Esophagus squamous epithelium (tissue), 5 donors: ENCODE data around the gene GRAMD1C. TPM values are rescaled to one million over a fixed set of nuclear protein-coding genes. Genes with fewer than 3 reads are reported as not detected.

ENCODE experiments used
- DNase-seq: peaks from one replicate; lab custom pipeline; 2025; lab: John Stamatoyannopoulos, UW
- H3K27ac ChIP-seq, 4 donors: fragments of 200-600 bp; sonication (generic); one replicate each; pipeline ENCODE4 v1.5.1; 2016 to 2019; ENCODE audit warnings: mild to moderate bottlenecking in 1 of 4
- H3K27me3 ChIP-seq, 4 donors: fragments of 200-600 bp; sonication (generic); 1 replicate in 3 of 4; 2 replicates in 1 of 4; pipeline versions ENCODE4 v1.5.1 to v1.6.0; 2017 to 2021; ENCODE audit warnings: antibody characterized with exemption in 1 of 4
- H3K36me3 ChIP-seq, 3 donors: fragments of 200-600 bp; sonication (generic); one replicate each; pipeline ENCODE4 v1.5.1; 2016 to 2019
- H3K4me1 ChIP-seq, 3 donors: fragments of 200-600 bp; sonication (generic); one replicate each; pipeline ENCODE4 v1.5.1; 2017 to 2019
- H3K4me3 ChIP-seq, 4 donors: fragments of 200-600 bp; sonication (generic); 1 replicate in 3 of 4; 2 replicates in 1 of 4; pipeline ENCODE4 v1.5.1; 2016 to 2019; ENCODE audit warnings: mild to moderate bottlenecking in 2 of 4, moderate library complexity in 1 of 4
- H3K9me3 ChIP-seq, 3 donors: fragments of 200-600 bp; sonication (generic); one replicate each; pipeline ENCODE4 v1.5.1; 2016 to 2019
- POLR2A ChIP-seq, 4 donors: fragments of 450-650 bp; IDR thresholded peaks; one replicate each; pipeline ENCODE4 v1.6.1; 2017; ENCODE audit warnings: antibody characterized with exemption in 4 of 4, mild to moderate bottlenecking in 4 of 4, moderate library complexity in 3 of 4
- WGBS, 2 donors: methylation state at CpG; one replicate each; pipeline ENCODE4 v1.1.5; 2018; 5-methylcytosine and 5-hydroxymethylcytosine counted together
- intact Hi-C: fragments of 100-400 bp; cut with DNase I; formaldehyde crosslinking; loops from one replicate; pipeline ENCODE4 v1.15.0; 2022
- total RNA-seq, 4 donors: library from RNA; depleted of rRNA; stranded (reverse); fragments of >200 nt; gene quantifications; one replicate each; pipeline ENCODE4 v1.1.0, GENCODE V29; 2016
- TF ChIP-seq, protein P1 (sequence below), 6 experiments: fragments of 450-650 bp in 4 of 6; fragments of 200-600 bp in 2 of 6; sonication (generic) in 2 of 6; IDR thresholded peaks; one replicate each; pipeline ENCODE4 v1.5.1; 2016 to 2019; ENCODE audit warnings: antibody characterized with exemption in 6 of 6, mild to moderate bottlenecking in 4 of 6, moderate library complexity in 4 of 6
- donor health status: DM: yes; HTN: yes; CAD: no.

The GRAMD1C gene
- total RNA-seq, 4 donors from 2014 or later: 4.4 to 12.6 (median 6.6) TPM

DNA sequence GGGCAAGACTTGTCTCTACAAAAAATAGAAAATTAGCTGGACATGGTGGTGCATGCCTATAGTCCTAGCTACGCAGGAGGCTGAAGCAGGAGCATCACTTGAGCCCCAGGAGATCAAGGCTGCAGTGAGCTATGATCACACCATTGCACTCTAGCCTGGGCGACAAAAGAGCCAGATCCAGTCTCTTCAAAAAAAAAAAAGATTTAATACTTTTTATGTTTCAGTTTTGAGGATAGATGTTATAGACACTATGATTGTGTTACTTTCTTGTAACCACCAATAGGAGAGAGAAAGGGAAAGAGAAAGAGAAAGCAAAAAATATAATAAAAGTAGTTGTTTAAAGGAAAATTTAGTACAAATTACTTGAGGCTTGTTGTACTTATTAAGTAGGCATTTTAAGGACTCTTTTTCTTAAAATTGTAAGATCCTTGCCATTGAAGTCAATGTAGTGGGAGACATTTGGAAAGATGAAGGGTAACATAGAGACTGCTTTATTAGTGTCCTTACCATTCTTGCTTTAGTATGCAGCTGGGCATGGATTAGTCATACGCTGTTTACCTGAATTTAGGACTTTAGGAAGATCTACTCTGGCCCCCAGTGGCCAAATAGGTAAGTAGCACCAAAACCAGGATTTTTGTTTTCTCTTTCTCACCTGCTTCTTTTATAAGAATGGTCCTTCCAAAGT, 74.1 kb downstream of the GRAMD1C start:
- Histone ChIP-seq H3K4me1 (peaks cover 0 to 9% (median 0%) of the 10 kb centered on the region in 3 donors), H3K27ac (peak overlapping the region in 1 of 4 donors; percentile 36), H3K27me3 (no peaks in the 10 kb centered on the region), H3K4me3 (no peak overlapping the region), H3K36me3 (peaks cover 0 to 16% (median 0%) of the 10 kb centered on the region in 3 donors), H3K9me3 (no peaks in the 10 kb centered on the region)
- no peak for DNase-seq
- TF ChIP-seq POLR2A (IDR thresholded peaks at IDR 0.05): no peak
- TF ChIP-seq, protein P1, sequence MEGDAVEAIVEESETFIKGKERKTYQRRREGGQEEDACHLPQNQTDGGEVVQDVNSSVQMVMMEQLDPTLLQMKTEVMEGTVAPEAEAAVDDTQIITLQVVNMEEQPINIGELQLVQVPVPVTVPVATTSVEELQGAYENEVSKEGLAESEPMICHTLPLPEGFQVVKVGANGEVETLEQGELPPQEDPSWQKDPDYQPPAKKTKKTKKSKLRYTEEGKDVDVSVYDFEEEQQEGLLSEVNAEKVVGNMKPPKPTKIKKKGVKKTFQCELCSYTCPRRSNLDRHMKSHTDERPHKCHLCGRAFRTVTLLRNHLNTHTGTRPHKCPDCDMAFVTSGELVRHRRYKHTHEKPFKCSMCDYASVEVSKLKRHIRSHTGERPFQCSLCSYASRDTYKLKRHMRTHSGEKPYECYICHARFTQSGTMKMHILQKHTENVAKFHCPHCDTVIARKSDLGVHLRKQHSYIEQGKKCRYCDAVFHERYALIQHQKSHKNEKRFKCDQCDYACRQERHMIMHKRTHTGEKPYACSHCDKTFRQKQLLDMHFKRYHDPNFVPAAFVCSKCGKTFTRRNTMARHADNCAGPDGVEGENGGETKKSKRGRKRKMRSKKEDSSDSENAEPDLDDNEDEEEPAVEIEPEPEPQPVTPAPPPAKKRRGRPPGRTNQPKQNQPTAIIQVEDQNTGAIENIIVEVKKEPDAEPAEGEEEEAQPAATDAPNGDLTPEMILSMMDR (IDR thresholded peaks at IDR 0.05): peak; percentile 35 to 86 (median 74)
- intact Hi-C loops: loop anchor here (5.0 to 10.0 kb wide), 2 partner anchors 70 to 188 kb away; no protein-coding TSS in a partner anchor
- WGBS, 2 donors: 37 to 46% methylated on average over 3 of the region's 3 CpGs

- Histone ChIP-seq H3K36me3 (peaks cover 0 to 16% (median 0%) of the 10 kb centered on the region in 3 donors), H3K27me3 (no peaks in the 10 kb centered on the region), H3K27ac (no peak overlapping the region), H3K9me3 (no peaks in the 10 kb centered on the region), H3K4me1 (peaks cover 0 to 9% (median 0%) of the 10 kb centered on the region in 3 donors), H3K4me3 (no peak overlapping the region)
- no peak for DNase-seq
- intact Hi-C loops: loop anchor here (5.0 to 10.0 kb wide), 2 partner anchors 72 to 190 kb away; no protein-coding TSS in a partner anchor
- TF ChIP-seq POLR2A (IDR thresholded peaks at IDR 0.05): no peak
- TF ChIP-seq, protein P1 (IDR thresholded peaks at IDR 0.05): no peak
- 64 to 65% methylated on average over 2 of the region's 2 CpGs for WGBS, 2 donors
Measured at GRCh38 chr3:113914646-113915045, 76.1 kb downstream of the GRAMD1C start.

- H3K4me1 ChIP-seq: no peaks in the 10 kb centered on the region
- DNase-seq: no peak
- H3K27me3 ChIP-seq: no peaks in the 10 kb centered on the region
- WGBS, 2 donors: 73 to 100% methylated on average over 1 to 4 of the region's 5 CpGs
- intact Hi-C loops: no loop called here
- peaks cover 0 to 12% (median 8%) of the 10 kb centered on the region in 3 donors for H3K9me3 ChIP-seq
- H3K27ac ChIP-seq: no peak overlapping the region
- H3K36me3 ChIP-seq: peaks cover 0 to 35% (median 0%) of the 10 kb centered on the region in 3 donors
- H3K4me3 ChIP-seq: no peak overlapping the region
- TF ChIP-seq, protein P1 (IDR thresholded peaks at IDR 0.05): no peak
- TF ChIP-seq POLR2A (IDR thresholded peaks at IDR 0.05): no peak
Measured at GRCh38 chr3:113927556-113927955, 89.0 kb downstream of the GRAMD1C start.

DNA sequence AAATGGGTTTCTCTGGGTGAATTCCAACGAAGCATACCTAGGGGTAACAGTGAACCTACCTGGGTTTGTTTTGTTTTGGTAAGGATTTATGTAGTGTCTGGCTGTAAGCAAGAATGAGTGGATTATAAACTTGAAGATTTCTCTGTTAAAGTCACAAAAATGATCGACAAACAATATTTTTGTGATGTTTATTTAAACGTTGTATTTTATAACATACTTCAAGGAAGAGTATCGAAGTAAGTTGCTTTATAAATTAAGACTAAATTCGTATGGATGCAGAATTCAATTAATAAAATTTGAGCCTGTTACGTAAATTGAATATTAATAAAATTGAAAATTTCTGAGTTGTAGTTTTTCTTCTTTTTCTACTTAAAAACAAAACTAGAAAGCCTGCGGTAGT, 108.2 kb downstream of the GRAMD1C start:
- Histone ChIP-seq H3K27me3 (no peaks in the 10 kb centered on the region), H3K4me1 (peaks cover 0 to 19% (median 2%) of the 10 kb centered on the region in 3 donors), H3K36me3 (peaks cover 0 to 21% (median 0%) of the 10 kb centered on the region in 3 donors), H3K4me3 (peak overlapping the region; percentile 70 to 90 (median 86)), H3K9me3 (no peaks in the 10 kb centered on the region), H3K27ac (peak overlapping the region in 2 of 4 donors; percentile 58 to 77)
- intact Hi-C loops: no loop called here
- no peak for TF ChIP-seq POLR2A (IDR thresholded peaks at IDR 0.05)
- TF ChIP-seq, protein P1 (IDR thresholded peaks at IDR 0.05): no peak
- no peak for DNase-seq
- WGBS, 2 donors: 74 to 77% methylated on average over 7 of the region's 7 CpGs

DNA sequence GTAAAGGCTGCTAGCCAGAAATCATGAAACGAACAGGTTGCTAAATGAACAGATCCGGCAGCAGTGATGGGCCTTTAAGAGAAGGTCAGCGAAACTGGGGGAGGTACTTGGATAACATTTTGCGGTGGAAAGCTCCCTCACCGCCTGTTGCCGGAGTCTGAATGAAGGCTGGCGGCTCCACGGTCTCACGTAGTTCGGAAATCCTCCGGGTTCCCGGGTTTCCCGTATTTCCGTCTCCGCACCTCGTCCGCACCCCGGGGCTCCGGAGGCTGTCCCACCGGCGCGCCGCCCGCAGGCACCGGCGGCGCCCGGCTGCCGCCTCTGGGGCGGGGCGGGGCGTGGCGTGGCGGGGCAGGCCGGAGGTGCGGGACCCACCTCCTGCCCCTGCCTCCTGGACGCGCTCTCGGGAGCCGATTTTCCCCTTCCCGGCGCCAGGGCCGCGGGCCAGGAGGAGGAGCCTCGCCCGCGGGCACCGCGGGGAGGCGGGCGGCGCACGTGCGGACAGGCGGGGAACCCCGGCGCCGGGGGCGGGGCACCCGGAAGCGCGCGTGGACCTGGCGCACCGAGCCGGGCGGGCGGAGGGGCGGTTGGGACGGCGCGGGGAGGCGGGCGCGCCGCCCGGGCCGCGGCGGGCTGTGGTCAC, 108.9 kb downstream of the GRAMD1C start, which contains the start of gene ZDHHC23:
ZDHHC23 (plus strand) TSS at position 642 of the 643 bp plus-strand sequence. CDS start 790 bp downstream, outside the sequence.
- Histone ChIP-seq H3K27ac (peak within 1 kb of the TSS; percentile 58 to 78 (median 70)), H3K4me1 (peaks cover 0 to 19% (median 2%) of the 10 kb centered on the region in 3 donors), H3K27me3 (no peaks in the 10 kb centered on the region), H3K4me3 (peak within 1 kb of the TSS; percentile 70 to 90 (median 86)), H3K36me3 (peaks cover 0 to 18% (median 0%) of the 10 kb centered on the region in 3 donors), H3K9me3 (no peaks in the 10 kb centered on the region)
- TF ChIP-seq, protein P1 (IDR thresholded peaks at IDR 0.05): no peak
- TF ChIP-seq POLR2A (IDR thresholded peaks at IDR 0.05): peak in 1 of 4 donors; percentile 9
- intact Hi-C loops: no loop called here
- WGBS, 2 donors: 1% methylated on average over 12 to 22 of the region's 80 CpGs
- DNase-seq: no peak
